Mesendoderm (in vitro differentiated cells): ENCODE data around the gene PSTPIP2.
"Not testable (repeated sequence)": the region's sequence is repeated elsewhere in the genome, so short reads cannot be mapped to it uniquely, and the experiment has no call there.

Experiments used
- DNase-seq: peaks from one replicate; pipeline ENCODE4 v3.0.0; 2013
- H2AK5ac ChIP-seq: 2 replicates; pipeline ENCODE4 v1.6.1; 2013; ENCODE audit warnings: low read length, inconsistent platforms
- H2BK120ac ChIP-seq: 2 replicates; pipeline ENCODE4 v1.6.1; 2013; ENCODE audit warnings: low read depth, mild to moderate bottlenecking, low read length, moderate library complexity, mixed read lengths
- H2BK15ac ChIP-seq: replicated peaks from 2 replicates; pipeline ENCODE4 v1.6.1; 2013; ENCODE audit warnings: low read depth, mild to moderate bottlenecking, moderate library complexity
- H2BK5ac ChIP-seq: 2 replicates; pipeline ENCODE4 v1.6.1; 2013; ENCODE audit warnings: low read length, inconsistent platforms
- H3K18ac ChIP-seq: 2 replicates; pipeline ENCODE4 v1.6.1; 2013; ENCODE audit warnings: mild to moderate bottlenecking, low read length, mixed read lengths
- H3K23ac ChIP-seq: one replicate; pipeline ENCODE4 v1.6.1; 2013; ENCODE audit warnings: low read length
- H3K27ac ChIP-seq: 2 replicates; pipeline ENCODE4 v1.5.1; 2013; ENCODE audit warnings: low read depth, mild to moderate bottlenecking, inconsistent platforms, low read length, moderate library complexity
- H3K27me3 ChIP-seq: 2 replicates; pipeline ENCODE4 v1.6.1; 2013; ENCODE audit warnings: low read length, control low read depth, mild to moderate bottlenecking, inconsistent platforms; ENCODE audit not compliant: insufficient read depth, poor library complexity
- H3K36me3 ChIP-seq: 2 replicates; pipeline ENCODE4 v1.6.1; 2013; ENCODE audit warnings: low read length, inconsistent platforms; ENCODE audit not compliant: control insufficient read depth, insufficient read depth
- H3K4ac ChIP-seq: one replicate; pipeline ENCODE4 v1.6.1; 2013; ENCODE audit warnings: low read depth, mild to moderate bottlenecking, low read length, moderate library complexity
- H3K4me1 ChIP-seq: 2 replicates; pipeline ENCODE4 v1.6.1; 2013; ENCODE audit warnings: low read depth, low read length, inconsistent platforms; ENCODE audit not compliant: control insufficient read depth
- H3K4me2 ChIP-seq: 2 replicates; pipeline ENCODE4 v1.6.1; 2013; ENCODE audit warnings: low read length
- H3K4me3 ChIP-seq: 2 replicates; pipeline ENCODE4 v1.5.1; 2013; ENCODE audit warnings: mild to moderate bottlenecking, low read length
- H3K56ac ChIP-seq: one replicate; pipeline ENCODE4 v1.6.1; 2013; ENCODE audit warnings: low read length
- H3K79me1 ChIP-seq: 2 replicates; pipeline ENCODE4 v1.6.1; 2013; ENCODE audit warnings: low read length, inconsistent platforms
- H3K79me2 ChIP-seq: 2 replicates; pipeline ENCODE4 v1.6.1; 2013; ENCODE audit warnings: mild to moderate bottlenecking, low read length; ENCODE audit not compliant: control insufficient read depth, insufficient read depth
- H3K9ac ChIP-seq: 2 replicates; pipeline ENCODE4 v1.6.1; 2013; ENCODE audit warnings: low read length, inconsistent platforms
- H4K5ac ChIP-seq: one replicate; pipeline ENCODE4 v1.6.1; 2013; ENCODE audit warnings: low read length
- H4K8ac ChIP-seq: one replicate; pipeline ENCODE4 v1.6.1; 2013; ENCODE audit warnings: low read depth, mild to moderate bottlenecking, control low read depth, low read length, moderate library complexity
- WGBS: extraction: QIAGEN DNeasy Blood & Tissue Kit; methylation state at CpG from one replicate; pipeline ENCODE4 v1.1.7; 2013; ENCODE audit warnings: low lambda C conversion rate, missing lambda C conversion rate; ENCODE audit not compliant: insufficient coverage; ENCODE audit errors: extremely low coverage; 5-methylcytosine and 5-hydroxymethylcytosine counted together

PSTPIP2 gene

GRCh38 chr18:45959484-45959883, 112.6 kb downstream of the PSTPIP2 start:
- not testable (repeated sequence) for H4K8ac ChIP-seq, H3K27me3 ChIP-seq, H3K9ac ChIP-seq, H4K5ac ChIP-seq, H3K4me1 ChIP-seq, H3K4ac ChIP-seq, H3K4me2 ChIP-seq, DNase-seq, H3K56ac ChIP-seq, H3K4me3 ChIP-seq, H3K18ac ChIP-seq, H2BK5ac ChIP-seq, H2BK120ac ChIP-seq, H3K79me1 ChIP-seq, H2AK5ac ChIP-seq, H3K36me3 ChIP-seq, H3K23ac ChIP-seq, H3K79me2 ChIP-seq, H2BK15ac ChIP-seq, H3K27ac ChIP-seq
- WGBS = no CpG with 5 or more reads among the region's 7 CpGs

- Histone ChIP-seq H2AK5ac (no peak overlapping the region), H3K56ac (no peak overlapping the region)
Measured at GRCh38 chr18:45958730-45959129, 113.3 kb downstream of the PSTPIP2 start.

GRCh38 chr18:45958027-45958426, 114.0 kb downstream of the PSTPIP2 start:
- Histone ChIP-seq H3K27me3 (no peaks in the 10 kb centered on the region), H3K27ac (no peak overlapping the region), H3K9ac (no peak overlapping the region), H3K23ac (no peak overlapping the region), H3K18ac (no peak overlapping the region), H3K79me2 (peaks cover 1% of the 10 kb centered on the region), H4K5ac (no peak overlapping the region), H3K79me1 (peaks cover 4% of the 10 kb centered on the region), H2BK15ac (no peak overlapping the region), H3K4me1 (no peaks in the 10 kb centered on the region), H3K4ac (no peak overlapping the region), H2BK5ac (no peak overlapping the region), H3K4me3 (no peak overlapping the region), H2BK120ac (no peak overlapping the region), H3K36me3 (no peaks in the 10 kb centered on the region), H4K8ac (no peak overlapping the region), H2AK5ac (no peak overlapping the region), H3K4me2 (no peak overlapping the region), H3K56ac (no peak overlapping the region)
- DNase-seq = no peak
- WGBS = no CpG with 5 or more reads among the region's 2 CpGs

More at GRCh38 chr18:45958730-45959129, 113.3 kb downstream of the PSTPIP2 start:
- H2BK120ac ChIP-seq = no peak overlapping the region
- no peak overlapping the region for H2BK15ac ChIP-seq
- H3K4me2 ChIP-seq = no peak overlapping the region
- no peaks in the 10 kb centered on the region for H3K27me3 ChIP-seq
- H4K5ac ChIP-seq = no peak overlapping the region
- H3K79me1 ChIP-seq = peaks cover 5% of the 10 kb centered on the region
- H3K18ac ChIP-seq = no peak overlapping the region
- H3K4me1 ChIP-seq = no peaks in the 10 kb centered on the region
- no peak for DNase-seq
- H3K4me3 ChIP-seq = no peak overlapping the region
- H3K4ac ChIP-seq = no peak overlapping the region
- H3K9ac ChIP-seq = no peak overlapping the region
- no peak overlapping the region for H3K23ac ChIP-seq
- no peak overlapping the region for H2BK5ac ChIP-seq
- H3K79me2 ChIP-seq = peaks cover 1% of the 10 kb centered on the region
- H4K8ac ChIP-seq = no peak overlapping the region
- H3K36me3 ChIP-seq = no peaks in the 10 kb centered on the region
- H3K27ac ChIP-seq = no peak overlapping the region

GRCh38 chr18:45957100-45957499, 115.0 kb downstream of the PSTPIP2 start:
- Histone ChIP-seq H3K4me3 (no peak overlapping the region), H3K9ac (no peak overlapping the region), H4K8ac (no peak overlapping the region), H2BK120ac (no peak overlapping the region), H3K4me1 (no peaks in the 10 kb centered on the region), H3K36me3 (no peaks in the 10 kb centered on the region), H3K27ac (no peak overlapping the region), H3K79me2 (peaks cover 1% of the 10 kb centered on the region), H3K18ac (no peak overlapping the region), H2BK5ac (no peak overlapping the region), H3K23ac (no peak overlapping the region), H3K79me1 (peaks cover 3% of the 10 kb centered on the region), H3K56ac (no peak overlapping the region), H3K27me3 (no peaks in the 10 kb centered on the region), H2BK15ac (no peak overlapping the region), H3K4ac (no peak overlapping the region), H4K5ac (no peak overlapping the region), H2AK5ac (no peak overlapping the region), H3K4me2 (no peak overlapping the region)
- no peak for DNase-seq

- no peak overlapping the region for H3K18ac ChIP-seq
- H2BK120ac ChIP-seq = no peak overlapping the region
- H3K56ac ChIP-seq = no peak overlapping the region
- no peak overlapping the region for H2AK5ac ChIP-seq
- no peak overlapping the region for H4K8ac ChIP-seq
- no peak for DNase-seq
- no peak overlapping the region for H4K5ac ChIP-seq
- H2BK15ac ChIP-seq = no peak overlapping the region
- no CpG with 5 or more reads among the region's 7 CpGs for WGBS
- H3K4me1 ChIP-seq = no peaks in the 10 kb centered on the region
- no peak overlapping the region for H3K4ac ChIP-seq
- H3K9ac ChIP-seq = no peak overlapping the region
- no peaks in the 10 kb centered on the region for H3K36me3 ChIP-seq
- no peaks in the 10 kb centered on the region for H3K79me1 ChIP-seq
- H3K4me2 ChIP-seq = no peak overlapping the region
- no peak overlapping the region for H2BK5ac ChIP-seq
- H3K23ac ChIP-seq = no peak overlapping the region
- no peak overlapping the region for H3K27ac ChIP-seq
- no peak overlapping the region for H3K4me3 ChIP-seq
- H3K27me3 ChIP-seq = no peaks in the 10 kb centered on the region
- H3K79me2 ChIP-seq = peaks cover 1% of the 10 kb centered on the region
Measured at GRCh38 chr18:45954070-45954934, 117.8 kb downstream of the PSTPIP2 start.
